NCI-H510A (cell line): ENCODE results near the gene KYAT1.

Source experiments
- DNase-seq: peaks from one replicate; lab custom pipeline; 2025; lab: John Stamatoyannopoulos, UW

The KYAT1 gene

GRCh38 chr9:128908372-128908771, 26.6 kb upstream of the KYAT1 start:
- no peak for DNase-seq

- no peak for DNase-seq
These were observed 25.0 kb upstream of the KYAT1 start for GRCh38 chr9:128906741-128907140.

GRCh38 chr9:128905964-128906363, 24.2 kb upstream of the KYAT1 start:
- no peak for DNase-seq

GRCh38 chr9:128903871-128904620, 22.3 kb upstream of the KYAT1 start:
- DNase-seq, result no peak

GRCh38 chr9:128903079-128903461, 21.3 kb upstream of the KYAT1 start:
- no peak for DNase-seq

GRCh38 chr9:128902351-128903078, 20.8 kb upstream of the KYAT1 start:
- peak; percentile 41 for DNase-seq

GRCh38 chr9:128901822-128902221, 20.1 kb upstream of the KYAT1 start:
- no peak for DNase-seq

- DNase-seq, result no peak
These were observed 19.6 kb upstream of the KYAT1 start for GRCh38 chr9:128901379-128901778.

GRCh38 chr9:128899566-128900322, 18.0 kb upstream of the KYAT1 start:
- DNase-seq, result no peak

GRCh38 chr9:128898845-128899565, 17.3 kb upstream of the KYAT1 start:
- no peak for DNase-seq

GRCh38 chr9:128898382-128898781, 16.6 kb upstream of the KYAT1 start:
- no peak for DNase-seq

- no peak for DNase-seq
These were observed 13.8 kb upstream of the KYAT1 start for GRCh38 chr9:128895556-128895955.

- no peak for DNase-seq
These were observed 13.0 kb upstream of the KYAT1 start for GRCh38 chr9:128894764-128895163.

- DNase-seq, result no peak
These were observed 11.6 kb upstream of the KYAT1 start for GRCh38 chr9:128893354-128893753.

- no peak for DNase-seq
These were observed 10.6 kb upstream of the KYAT1 start for GRCh38 chr9:128892221-128892921.

- DNase-seq, result no peak
These were observed 9.8 kb upstream of the KYAT1 start for GRCh38 chr9:128891321-128892220.

- no peak for DNase-seq
These were observed 6.2 kb upstream of the KYAT1 start for GRCh38 chr9:128887914-128888350.

- DNase-seq, result no peak
These were observed 5.3 kb upstream of the KYAT1 start for GRCh38 chr9:128887049-128887448.

GRCh38 chr9:128886211-128886891, 4.6 kb upstream of the KYAT1 start:
- no peak for DNase-seq

GRCh38 chr9:128885798-128886197, 4.0 kb upstream of the KYAT1 start:
- no peak for DNase-seq
